Adipocyte (in vitro differentiated cells): Measurements from ENCODE around the gene ALDH1L1.

Source experiments
- DNase-seq: peaks from one replicate; pipeline ENCODE4 v3.0.0-alpha.2; 2015; ENCODE audit warnings: low read depth
- H3K27me3 ChIP-seq: replicated peaks from 2 replicates; pipeline ENCODE4 v1.7.0; 2013; ENCODE audit warnings: mild to moderate bottlenecking, low read length, moderate library complexity; ENCODE audit not compliant: control insufficient read depth, insufficient read depth
- H3K36me3 ChIP-seq: 2 replicates; pipeline ENCODE4 v1.7.0; 2013; ENCODE audit warnings: low read length, mild to moderate bottlenecking, moderate library complexity; ENCODE audit not compliant: control insufficient read depth, insufficient read depth, severe bottlenecking
- H3K4me1 ChIP-seq: 2 replicates; pipeline ENCODE4 v1.7.0; 2013; ENCODE audit warnings: mild to moderate bottlenecking, low read length, moderate library complexity; ENCODE audit not compliant: control insufficient read depth, insufficient read depth
- H3K4me3 ChIP-seq: 2 replicates; pipeline ENCODE4 v1.7.0; 2013; ENCODE audit warnings: mild to moderate bottlenecking, low read length, moderate library complexity
- H3K9ac ChIP-seq: 2 replicates; pipeline ENCODE4 v1.7.0; 2013; ENCODE audit warnings: mild to moderate bottlenecking, low read length, moderate library complexity
- H3K9me3 ChIP-seq: 2 replicates; pipeline ENCODE4 v1.7.0; 2013; ENCODE audit warnings: mild to moderate bottlenecking, low read length, moderate library complexity; ENCODE audit not compliant: control insufficient read depth

The ALDH1L1 gene

DNA sequence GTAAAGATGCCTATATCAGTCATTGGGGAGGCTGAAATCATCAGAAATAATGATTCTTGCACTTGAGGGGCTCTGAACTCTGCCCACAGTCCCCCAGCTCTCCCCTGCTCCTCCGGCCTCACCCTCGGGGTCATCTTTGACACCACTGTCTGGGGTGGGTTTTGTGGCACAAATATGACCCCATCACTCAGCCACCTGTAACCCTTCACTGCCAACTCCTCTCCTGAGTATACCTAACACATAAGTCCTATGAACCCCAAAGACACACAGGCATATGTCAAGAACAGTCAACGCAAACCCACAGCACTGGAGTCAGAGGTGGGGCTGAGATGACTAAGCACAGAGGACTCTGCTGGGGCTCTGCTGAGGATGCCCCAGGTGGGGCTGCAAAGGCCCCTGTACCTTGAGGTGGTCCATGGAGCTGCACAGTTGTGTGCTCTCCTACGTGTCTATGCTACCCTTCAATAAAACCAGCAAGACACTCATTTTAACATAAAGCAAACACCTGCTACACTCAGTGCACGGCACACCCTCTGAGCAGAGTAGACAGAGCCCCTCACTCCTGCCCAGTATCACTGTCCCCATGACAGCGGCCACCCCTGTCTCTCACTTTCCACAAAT lies 126.3 kb downstream of the ALDH1L1 start:
- Histone ChIP-seq H3K27me3 (no peaks in the 10 kb centered on the region), H3K36me3 (no peaks in the 10 kb centered on the region), H3K9me3 (no peaks in the 10 kb centered on the region), H3K4me3 (no peak overlapping the region), H3K4me1 (peaks cover 11% of the 10 kb centered on the region), H3K9ac (no peak overlapping the region)
- no peak for DNase-seq
